T-helper 1 cell treated with Interleukin-12 subunit alpha and Interleukin-12 subunit beta and Interleukin-4 antibody, amounts not matched to agents 30 μg/mL and 1 μg/mL, for 36 hours (primary cell): ENCODE measurements around the gene LYPLA2.
"Not testable (repeated sequence)": the region's sequence is repeated elsewhere in the genome, so short reads cannot be mapped to it uniquely, and the experiment has no call there.

Experiments used
- H3K27ac Mint-ChIP-seq: one replicate; pipeline ENCODE4 v1.8.0; 2021; ENCODE audit warnings: mild to moderate bottlenecking, mixed read lengths
- H3K27me3 Mint-ChIP-seq: one replicate; pipeline ENCODE4 v1.8.0; 2021; ENCODE audit warnings: low read depth, mixed read lengths
- H3K36me3 Mint-ChIP-seq: one replicate; pipeline ENCODE4 v1.8.0; 2021; ENCODE audit warnings: low read depth, mixed read lengths
- H3K4me1 Mint-ChIP-seq: one replicate; pipeline ENCODE4 v1.8.0; 2021; ENCODE audit warnings: low read depth, mixed read lengths
- H3K4me3 Mint-ChIP-seq: one replicate; pipeline ENCODE4 v1.8.0; 2021; ENCODE audit warnings: mild to moderate bottlenecking, moderate library complexity, mixed read lengths
- H3K9me3 Mint-ChIP-seq: one replicate; pipeline ENCODE4 v1.8.0; 2021; ENCODE audit warnings: mixed read lengths

The LYPLA2 gene

GRCh38 chr1:23793861-23794731 is 3.2 kb downstream of the LYPLA2 start:
- H3K4me1 Mint-ChIP-seq = peaks cover 25% of the 10 kb centered on the region
- H3K27me3 Mint-ChIP-seq = no peaks in the 10 kb centered on the region
- H3K27ac Mint-ChIP-seq = no peak overlapping the region
- no peaks in the 10 kb centered on the region for H3K9me3 Mint-ChIP-seq
- H3K36me3 Mint-ChIP-seq = peaks cover 22% of the 10 kb centered on the region
- H3K4me3 Mint-ChIP-seq = no peak overlapping the region

GRCh38 chr1:23794732-23795182 is 3.8 kb downstream of the LYPLA2 start:
- not testable (repeated sequence) for H3K27me3 Mint-ChIP-seq, H3K9me3 Mint-ChIP-seq, H3K4me3 Mint-ChIP-seq, H3K27ac Mint-ChIP-seq
- H3K4me1 Mint-ChIP-seq = peaks cover 28% of the 10 kb centered on the region
- H3K36me3 Mint-ChIP-seq = peaks cover 21% of the 10 kb centered on the region

DNA sequence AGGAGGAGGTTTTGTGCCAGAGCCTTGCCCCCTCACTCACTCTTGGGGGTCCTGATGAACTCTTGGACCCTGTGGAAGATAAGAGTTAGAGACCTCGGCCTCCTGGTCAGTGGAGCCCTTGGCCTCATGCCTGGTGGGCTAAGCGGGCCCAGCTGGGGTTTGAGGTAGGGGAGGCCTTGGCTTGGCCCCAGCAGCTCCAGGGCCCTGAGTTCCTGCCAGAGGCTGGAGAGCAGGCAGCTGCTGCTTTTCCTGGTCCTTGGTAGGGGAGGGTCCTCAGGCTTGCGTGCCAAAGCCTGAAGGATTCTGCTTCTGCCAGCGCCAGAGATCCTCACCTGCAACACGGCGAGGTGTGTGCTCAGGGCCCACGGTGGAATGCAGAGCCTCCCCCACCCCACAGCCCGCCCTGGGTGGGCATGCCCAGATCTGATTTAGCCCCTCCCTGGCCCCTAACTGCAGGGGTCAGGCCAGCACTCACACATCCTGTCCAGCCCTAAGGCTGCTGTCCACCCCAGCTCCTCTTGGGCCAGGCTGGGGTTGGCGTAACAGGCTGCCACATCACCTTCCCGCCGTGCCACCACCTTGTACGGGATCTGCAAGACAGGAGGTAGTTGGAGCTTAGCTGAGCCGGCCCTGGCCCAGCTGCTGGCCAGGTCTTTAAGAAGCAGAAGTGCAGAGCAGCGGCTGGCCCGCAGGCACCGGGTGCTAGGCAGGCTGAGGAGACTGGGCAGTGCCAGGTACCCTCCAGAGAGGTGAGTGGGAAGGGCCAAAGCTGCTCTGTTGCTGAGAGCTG is 4.9 kb downstream of the LYPLA2 start:
- Mint-ChIP-seq H3K36me3 (peaks cover 21% of the 10 kb centered on the region), H3K27me3 (no peaks in the 10 kb centered on the region), H3K4me3 (no peak overlapping the region), H3K9me3 (no peaks in the 10 kb centered on the region), H3K4me1 (peaks cover 24% of the 10 kb centered on the region), H3K27ac (peak overlapping the region; percentile 0)

- Mint-ChIP-seq H3K27me3 (no peaks in the 10 kb centered on the region), H3K27ac (no peak overlapping the region), H3K9me3 (no peaks in the 10 kb centered on the region), H3K36me3 (peaks cover 14% of the 10 kb centered on the region), H3K4me1 (peaks cover 21% of the 10 kb centered on the region), H3K4me3 (no peak overlapping the region)
These were observed 5.7 kb downstream of the LYPLA2 start for GRCh38 chr1:23796466-23797271.

GRCh38 chr1:23797478-23798448 is 6.8 kb downstream of the LYPLA2 start:
- Mint-ChIP-seq H3K36me3 (peaks cover 15% of the 10 kb centered on the region), H3K27me3 (no peaks in the 10 kb centered on the region), H3K4me3 (no peak overlapping the region), H3K9me3 (no peaks in the 10 kb centered on the region), H3K27ac (no peak overlapping the region), H3K4me1 (peaks cover 16% of the 10 kb centered on the region)

DNA sequence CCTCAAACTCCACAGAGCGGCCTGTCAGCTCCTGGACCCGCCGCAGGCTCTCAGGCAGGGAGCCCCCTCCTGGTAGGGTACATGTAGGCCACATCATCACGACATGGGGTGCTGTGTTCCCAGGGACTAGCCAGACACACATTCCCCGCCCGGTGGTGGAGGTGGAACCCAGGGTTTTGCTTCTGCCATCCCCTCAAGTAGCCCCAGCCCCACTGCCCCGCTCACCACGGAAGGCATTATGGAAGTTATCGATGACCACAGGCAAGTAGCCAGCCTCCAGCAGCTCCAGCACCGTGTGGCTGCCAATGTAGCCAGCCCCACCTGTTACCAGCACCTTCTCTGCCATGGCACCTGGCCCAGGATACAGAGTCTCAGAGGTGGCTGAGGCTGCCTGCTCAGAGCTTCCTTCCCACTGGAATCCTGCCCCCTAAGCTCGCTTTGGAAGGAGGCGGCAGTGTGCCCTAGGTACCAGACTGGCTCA is 7.8 kb downstream of the LYPLA2 start:
- Mint-ChIP-seq H3K9me3 (no peaks in the 10 kb centered on the region), H3K27ac (no peak overlapping the region), H3K4me3 (no peak overlapping the region), H3K27me3 (no peaks in the 10 kb centered on the region), H3K4me1 (peaks cover 16% of the 10 kb centered on the region), H3K36me3 (peaks cover 13% of the 10 kb centered on the region)

DNA sequence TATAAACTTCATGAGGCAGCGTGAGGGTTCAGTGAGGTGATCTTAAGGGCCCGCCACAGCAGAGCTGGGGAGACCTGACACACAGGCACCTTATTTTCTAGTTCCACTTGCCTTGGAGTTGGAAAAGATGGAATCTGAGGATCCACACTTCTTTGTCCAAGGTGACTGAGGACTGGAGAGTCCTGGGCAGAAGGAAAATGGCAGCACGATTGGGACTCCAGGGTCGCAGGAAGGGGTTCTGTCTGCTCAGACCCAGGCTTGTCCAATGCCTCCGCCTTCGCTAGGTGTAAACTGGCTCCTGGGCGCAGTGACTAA is 8.3 kb downstream of the LYPLA2 start:
- H3K36me3 Mint-ChIP-seq = peaks cover 14% of the 10 kb centered on the region

GRCh38 chr1:23799570-23800399 is 8.8 kb downstream of the LYPLA2 start:
- H3K27me3 Mint-ChIP-seq = no peaks in the 10 kb centered on the region
- H3K4me3 Mint-ChIP-seq = peak overlapping the region; percentile 94
- H3K4me1 Mint-ChIP-seq = peaks cover 16% of the 10 kb centered on the region
- peaks cover 19% of the 10 kb centered on the region for H3K36me3 Mint-ChIP-seq
- H3K9me3 Mint-ChIP-seq = no peaks in the 10 kb centered on the region
- peak overlapping the region; percentile 93 for H3K27ac Mint-ChIP-seq

More for the DNA sequence above, 8.3 kb downstream of the LYPLA2 start:
- Mint-ChIP-seq H3K4me3 (peak overlapping the region; percentile 94), H3K9me3 (no peaks in the 10 kb centered on the region), H3K27ac (peak overlapping the region; percentile 41), H3K27me3 (no peaks in the 10 kb centered on the region), H3K4me1 (peaks cover 16% of the 10 kb centered on the region)

- Mint-ChIP-seq H3K4me3 (peak within 1 kb of the TSS; percentile 94), H3K36me3 (peaks cover 19% of the 10 kb centered on the region), H3K9me3 (no peaks in the 10 kb centered on the region)
These were observed 9.7 kb downstream of the LYPLA2 start, which contains the start of gene GALE for GRCh38 chr1:23800400-23801337. Gene GALE, minus strand, starts transcription at chr1:23800754. Its CDS starts 1,747 bp downstream, at chr1:23799007.

DNA sequence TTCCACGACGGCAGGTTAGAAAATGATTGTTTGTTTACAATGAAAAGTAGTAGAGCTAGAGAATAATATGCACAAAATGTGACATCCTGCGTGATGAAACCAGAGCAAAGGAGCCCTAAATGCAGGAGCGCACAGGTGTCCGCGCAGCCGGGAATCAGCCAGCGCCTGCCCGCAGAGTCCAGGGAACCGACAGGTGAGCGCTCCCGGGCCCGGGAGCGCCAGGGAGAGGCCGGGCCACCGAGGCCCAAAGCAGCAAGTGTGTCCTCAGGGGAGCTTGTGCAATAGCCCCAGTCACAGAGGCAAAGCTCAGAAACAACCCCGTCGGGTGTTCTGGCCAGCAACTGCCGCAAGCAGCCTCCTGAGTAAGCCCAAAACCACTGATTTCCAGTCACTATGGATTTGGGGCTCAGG is 10.4 kb downstream of the LYPLA2 start:
- no peaks in the 10 kb centered on the region for H3K27me3 Mint-ChIP-seq
- peak overlapping the region; percentile 86 for H3K27ac Mint-ChIP-seq
- H3K4me1 Mint-ChIP-seq = peaks cover 14% of the 10 kb centered on the region
- no peaks in the 10 kb centered on the region for H3K9me3 Mint-ChIP-seq
- peak overlapping the region; percentile 94 for H3K4me3 Mint-ChIP-seq
- H3K36me3 Mint-ChIP-seq = peaks cover 19% of the 10 kb centered on the region

More at GRCh38 chr1:23800400-23801337, 9.7 kb downstream of the LYPLA2 start, which contains the start of gene GALE:
- H3K27me3 Mint-ChIP-seq = no peaks in the 10 kb centered on the region
- peak within 1 kb of the TSS; percentile 93 for H3K27ac Mint-ChIP-seq
- peaks cover 14% of the 10 kb centered on the region for H3K4me1 Mint-ChIP-seq

- Mint-ChIP-seq H3K27me3 (no peaks in the 10 kb centered on the region), H3K9me3 (no peaks in the 10 kb centered on the region), H3K36me3 (peaks cover 15% of the 10 kb centered on the region), H3K4me3 (peak overlapping the region; percentile 13), H3K4me1 (peaks cover 14% of the 10 kb centered on the region), H3K27ac (peak overlapping the region; percentile 68)
These were observed 10.9 kb downstream of the LYPLA2 start for GRCh38 chr1:23801876-23802275.
